ENCODE results near the gene FBXL20.

GRCh38 chr17:39284685-39285084 is 116.7 kb downstream of the FBXL20 start:
- TF ChIP-seq POLR2A (IDR thresholded peaks at IDR 0.05) (no peak), CTCF (IDR thresholded peaks at IDR 0.05) (no peak)

Data from Peyer's patch (tissue), 4 donors.